GM21786 (cell line): ENCODE results near the gene PDGFRB.

Source experiments
- ATAC-seq: cut with Tn5 transposase; IDR thresholded peaks from one replicate; pipeline ENCODE4 v1.9.1; 2021; ENCODE audit not compliant: unreplicated experiment

Gene PDGFRB

GRCh38 chr5:150118561-150119229, 37.0 kb downstream of the PDGFRB start:
- no peak for ATAC-seq

- ATAC-seq = no peak
Observed at GRCh38 chr5:150117945-150118560, 37.6 kb downstream of the PDGFRB start.

- ATAC-seq = no peak
Observed at GRCh38 chr5:150116667-150117400, 38.8 kb downstream of the PDGFRB start.

- no peak for ATAC-seq
Observed at GRCh38 chr5:150114773-150115408, 40.8 kb downstream of the PDGFRB start.

- ATAC-seq = no peak
Observed at GRCh38 chr5:150114102-150114641, 41.5 kb downstream of the PDGFRB start.

GRCh38 chr5:150113047-150113744, 42.4 kb downstream of the PDGFRB start:
- no peak for ATAC-seq

GRCh38 chr5:150112201-150113046, 43.2 kb downstream of the PDGFRB start:
- no peak for ATAC-seq

GRCh38 chr5:150111122-150111521, 44.5 kb downstream of the PDGFRB start:
- no peak for ATAC-seq

GRCh38 chr5:150109921-150110320, 45.7 kb downstream of the PDGFRB start:
- no peak for ATAC-seq

- ATAC-seq = no peak
Observed at GRCh38 chr5:150108711-150109514, 46.7 kb downstream of the PDGFRB start.

- no peak for ATAC-seq
Observed at GRCh38 chr5:150107909-150108447, 47.7 kb downstream of the PDGFRB start.

- ATAC-seq = no peak
Observed at GRCh38 chr5:150106674-150107426, 48.8 kb downstream of the PDGFRB start.

GRCh38 chr5:150105928-150106615, 49.6 kb downstream of the PDGFRB start:
- no peak for ATAC-seq

GRCh38 chr5:150104550-150104870, 51.1 kb downstream of the PDGFRB start:
- no peak for ATAC-seq

- ATAC-seq = no peak
Observed at GRCh38 chr5:150103678-150104549, 51.7 kb downstream of the PDGFRB start.

GRCh38 chr5:150101023-150101422, 54.6 kb downstream of the PDGFRB start:
- ATAC-seq = no peak

- no peak for ATAC-seq
Observed at GRCh38 chr5:150097152-150097551, 58.5 kb downstream of the PDGFRB start.
